HG03460 (cell line): Measurements from ENCODE around the gene HMG20B.

Source experiments
- ATAC-seq: cut with Tn5 transposase; IDR thresholded peaks from one replicate; pipeline ENCODE4 v1.9.1; 2021; ENCODE audit not compliant: unreplicated experiment

HMG20B gene

GRCh38 chr19:3536429-3537100 lies 36.2 kb upstream of the HMG20B start:
- no peak for ATAC-seq

DNA sequence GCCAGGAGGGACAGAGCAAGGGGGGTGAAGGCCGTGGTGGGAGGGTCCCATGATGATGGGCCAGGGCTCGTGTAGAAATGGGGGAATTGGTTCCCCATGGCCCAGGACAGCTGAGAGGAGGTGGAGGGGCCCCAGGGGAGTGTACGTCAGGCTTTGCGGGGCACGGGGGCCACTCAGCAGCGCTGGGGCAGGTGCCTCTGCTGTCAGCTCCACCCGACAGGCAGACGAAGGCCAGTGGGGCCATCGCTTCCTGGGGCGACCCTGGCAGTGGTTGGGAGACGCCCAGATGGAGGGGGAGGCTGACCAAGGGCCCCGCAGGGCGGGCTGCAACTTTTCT lies 35.7 kb upstream of the HMG20B start:
- ATAC-seq = no peak

DNA sequence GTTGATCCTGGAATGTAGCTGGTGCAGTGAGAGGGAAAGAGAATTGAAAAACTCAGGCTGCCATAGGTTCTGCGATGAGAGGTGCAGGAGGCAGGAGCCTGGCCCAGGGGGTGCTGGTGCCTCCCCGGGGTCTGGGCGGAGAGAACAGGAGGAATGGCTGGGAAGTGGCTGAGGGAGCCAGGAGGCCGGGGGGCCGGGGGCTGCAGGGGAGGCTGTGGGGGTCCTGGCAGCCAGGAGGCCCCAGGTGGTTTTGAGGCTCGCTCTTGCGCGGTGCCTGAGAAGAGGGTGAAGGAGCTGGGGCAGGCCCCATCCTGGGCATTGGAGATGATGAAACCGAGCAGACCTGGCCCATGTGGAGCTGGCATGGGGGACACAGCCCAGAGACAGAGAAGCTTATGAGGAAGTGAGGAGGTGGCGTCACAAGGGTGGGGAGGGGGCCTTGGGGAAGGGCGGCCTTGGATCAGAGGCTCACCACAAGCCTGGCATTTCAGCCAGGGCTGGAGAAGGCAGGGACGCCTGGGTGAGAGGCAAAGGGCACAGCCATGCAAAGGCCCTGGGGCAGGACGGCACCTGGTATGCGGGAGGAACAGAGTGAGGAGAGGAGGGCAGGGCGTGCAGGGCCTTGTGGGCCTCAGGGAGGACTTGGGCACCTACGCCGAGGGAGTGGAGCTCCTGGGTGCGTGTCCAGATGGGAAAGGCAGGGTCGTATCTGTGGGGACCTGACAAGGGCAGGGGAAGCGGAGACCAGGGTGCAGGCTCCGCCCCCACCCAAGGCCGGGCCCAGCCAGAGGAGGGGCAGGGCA lies 35.1 kb upstream of the HMG20B start:
- ATAC-seq = no peak

GRCh38 chr19:3538258-3538929 lies 34.4 kb upstream of the HMG20B start:
- no peak for ATAC-seq

DNA sequence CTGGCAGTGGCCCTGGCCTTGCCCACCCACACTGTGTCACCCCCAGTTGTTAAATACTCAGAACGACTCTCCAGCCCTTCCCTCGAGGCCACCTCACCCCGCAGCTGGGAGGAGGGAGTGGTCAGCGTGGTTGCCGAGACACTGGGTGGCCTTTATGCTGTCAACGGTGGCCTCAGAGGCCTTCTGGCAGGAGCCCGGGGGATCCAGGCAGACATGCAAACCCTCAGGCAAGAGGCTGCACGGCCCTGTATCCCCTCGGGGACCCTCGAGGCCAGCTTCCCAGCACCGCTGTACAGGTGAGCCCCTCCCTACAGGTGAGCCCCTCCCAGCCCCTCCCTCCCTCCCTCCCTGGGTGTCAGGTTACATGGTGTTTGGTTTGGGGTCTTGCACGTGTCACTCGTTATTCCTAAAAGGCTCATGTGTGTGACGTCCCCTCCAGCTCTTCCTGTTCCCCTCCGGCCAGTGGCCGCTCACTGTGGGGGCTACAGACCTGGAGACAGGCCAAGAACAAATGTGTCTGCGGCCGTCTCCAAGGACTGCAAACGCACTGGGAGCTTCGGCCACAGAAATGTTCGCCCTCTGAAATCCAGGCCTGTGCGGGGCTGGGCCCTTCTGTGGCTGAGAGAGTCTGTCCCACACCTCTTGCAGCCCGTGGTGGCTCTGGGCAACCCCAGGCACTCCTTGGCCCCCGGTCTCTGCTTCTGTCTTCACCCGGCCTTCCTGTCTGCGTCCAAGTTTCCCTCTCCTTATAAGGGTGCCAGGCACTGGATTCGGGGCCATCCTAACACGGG lies 33.6 kb upstream of the HMG20B start, which contains the start of gene TEKTIP1:
Gene TEKTIP1 (plus strand): TSS at position 210 of the 791 bp plus-strand sequence. CDS start 4 bp downstream, at position 214.
- ATAC-seq = no peak

DNA sequence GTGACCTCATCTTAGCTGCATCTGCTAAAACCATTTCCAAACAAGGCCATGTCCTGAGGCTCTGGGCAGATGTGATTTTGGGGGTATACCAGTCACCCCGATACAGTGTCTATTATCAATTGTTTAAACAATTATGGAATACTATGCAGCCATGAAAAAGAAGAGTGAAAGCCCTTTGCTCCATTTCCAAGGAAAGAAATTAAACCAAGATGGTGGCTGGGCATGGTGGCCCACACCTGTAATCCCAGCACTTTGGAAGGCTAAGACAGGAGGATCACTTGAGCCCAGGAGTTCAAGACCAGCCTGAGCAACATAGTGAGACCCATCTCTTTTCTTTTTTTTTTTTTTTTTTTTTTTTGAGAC lies 33.0 kb upstream of the HMG20B start:
- ATAC-seq = no peak

- ATAC-seq = no peak
These were observed 29.3 kb upstream of the HMG20B start for GRCh38 chr19:3543150-3544057.

DNA sequence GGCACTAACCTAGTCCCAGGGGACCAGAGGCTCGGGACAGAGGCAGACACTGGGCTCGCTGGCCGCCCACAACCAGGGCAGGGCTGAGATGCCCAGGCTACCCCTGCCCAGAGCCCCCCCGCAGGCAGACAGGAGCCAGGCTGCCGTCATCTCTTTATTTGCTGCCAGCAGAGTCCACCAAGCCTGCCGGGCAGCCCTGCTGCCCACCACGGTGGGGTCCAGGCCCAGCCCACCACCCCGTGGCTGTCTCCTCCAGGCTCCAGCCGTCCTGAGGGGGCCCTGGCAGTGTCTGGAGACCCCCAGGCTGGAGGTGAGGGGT lies 28.7 kb upstream of the HMG20B start:
- no peak for ATAC-seq

DNA sequence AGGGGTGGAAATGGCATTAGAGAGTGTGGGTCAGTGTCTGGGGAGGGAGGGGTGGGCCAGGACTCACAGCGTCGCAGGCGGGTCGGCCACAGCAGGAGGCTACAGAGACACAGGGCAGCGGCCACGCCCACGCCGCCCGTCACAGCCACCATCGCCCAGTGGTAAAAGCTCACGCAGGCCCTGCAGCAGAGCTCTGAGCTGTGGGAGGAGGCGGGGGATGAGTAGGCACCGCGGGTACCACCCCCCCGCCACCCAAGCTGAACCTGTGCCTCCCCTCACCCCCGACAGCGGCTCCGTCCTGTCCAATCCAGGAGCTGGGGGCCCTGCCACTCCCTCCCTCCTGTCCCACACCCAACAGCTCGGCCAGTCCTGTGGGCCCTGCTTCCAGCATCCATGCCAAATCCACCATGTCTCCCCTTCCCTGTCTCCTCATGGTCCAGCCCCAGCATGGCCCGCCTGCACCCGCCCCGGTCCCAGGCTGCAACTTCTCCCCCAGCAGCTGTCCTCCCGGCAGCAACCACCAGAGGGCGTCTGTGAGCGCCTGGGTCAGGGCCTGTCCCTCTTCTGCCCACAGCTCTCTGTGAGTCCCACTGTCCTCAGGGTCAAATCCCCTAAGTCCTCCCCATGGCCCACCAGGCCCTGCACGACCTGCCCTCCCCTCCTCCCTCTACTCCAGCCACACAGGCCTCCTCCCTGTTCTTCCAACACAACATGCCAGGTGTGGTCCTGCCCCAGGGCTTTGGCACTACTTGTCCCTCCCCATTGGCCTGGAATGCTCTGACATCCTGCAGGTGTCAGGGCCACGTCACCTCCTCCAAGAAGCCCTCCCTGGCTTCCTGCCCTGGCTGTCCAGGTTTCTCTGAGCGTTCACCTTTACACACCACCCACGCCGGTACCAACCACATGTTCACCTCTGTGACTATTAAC lies 27.7 kb upstream of the HMG20B start:
- no peak for ATAC-seq

DNA sequence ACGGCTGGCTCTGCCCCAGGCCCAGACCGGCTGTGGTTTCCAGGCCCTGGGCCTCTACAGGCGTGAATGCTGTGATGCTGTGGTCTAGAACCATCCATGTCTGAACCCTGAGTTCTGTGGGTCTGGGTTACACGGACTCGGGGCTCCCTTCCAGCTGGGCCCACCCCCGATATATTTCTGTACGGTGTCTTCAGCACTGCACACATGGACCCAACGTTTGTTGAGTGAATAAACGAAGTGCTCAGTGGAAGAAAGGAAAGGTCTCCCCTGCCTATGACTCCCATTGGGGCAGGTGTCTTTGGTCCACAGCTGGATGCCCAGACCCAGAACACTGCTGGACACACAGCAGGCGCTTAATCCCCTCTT lies 27.1 kb upstream of the HMG20B start:
- ATAC-seq = no peak

DNA sequence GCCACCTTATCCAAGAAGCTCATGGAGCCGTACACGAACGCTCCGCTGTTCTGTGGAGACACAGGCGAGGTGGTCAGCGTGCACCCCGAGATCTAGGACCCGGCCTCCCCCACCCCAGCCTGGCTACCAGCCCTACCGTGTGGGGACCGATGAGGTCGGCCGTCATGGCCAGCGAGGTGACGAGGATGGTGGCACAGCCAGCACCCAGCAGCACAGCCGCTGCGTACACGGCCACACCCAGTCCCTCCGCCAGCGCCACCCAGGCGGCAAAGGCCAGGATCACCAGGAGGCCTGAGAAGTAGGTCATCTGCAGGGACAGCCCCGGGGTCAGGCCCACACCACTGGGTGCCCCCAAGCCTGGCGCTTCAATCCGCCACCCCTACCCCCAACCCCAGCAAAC lies 26.6 kb upstream of the HMG20B start:
- no peak for ATAC-seq

DNA sequence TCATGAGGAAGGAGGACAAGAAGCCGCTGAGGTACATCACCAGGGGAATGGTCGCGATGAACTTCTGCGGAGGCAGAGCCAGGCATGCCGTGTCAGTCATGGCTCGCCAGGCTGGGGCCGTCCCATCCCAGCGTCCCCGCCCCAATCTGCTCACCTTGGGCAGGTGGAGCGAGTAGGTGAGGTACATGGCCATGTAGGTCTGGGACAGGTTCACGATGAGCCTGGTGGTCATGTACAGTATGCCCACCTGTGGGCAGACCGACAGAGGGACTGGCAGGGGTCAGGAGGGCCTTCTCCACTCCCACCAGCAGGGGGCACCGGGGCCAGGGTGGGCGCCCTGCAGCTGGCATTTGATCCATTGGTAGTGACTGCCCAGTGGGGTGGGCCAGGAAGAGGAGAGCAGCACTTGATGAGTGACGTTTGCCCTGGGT lies 25.4 kb upstream of the HMG20B start:
- no peak for ATAC-seq

DNA sequence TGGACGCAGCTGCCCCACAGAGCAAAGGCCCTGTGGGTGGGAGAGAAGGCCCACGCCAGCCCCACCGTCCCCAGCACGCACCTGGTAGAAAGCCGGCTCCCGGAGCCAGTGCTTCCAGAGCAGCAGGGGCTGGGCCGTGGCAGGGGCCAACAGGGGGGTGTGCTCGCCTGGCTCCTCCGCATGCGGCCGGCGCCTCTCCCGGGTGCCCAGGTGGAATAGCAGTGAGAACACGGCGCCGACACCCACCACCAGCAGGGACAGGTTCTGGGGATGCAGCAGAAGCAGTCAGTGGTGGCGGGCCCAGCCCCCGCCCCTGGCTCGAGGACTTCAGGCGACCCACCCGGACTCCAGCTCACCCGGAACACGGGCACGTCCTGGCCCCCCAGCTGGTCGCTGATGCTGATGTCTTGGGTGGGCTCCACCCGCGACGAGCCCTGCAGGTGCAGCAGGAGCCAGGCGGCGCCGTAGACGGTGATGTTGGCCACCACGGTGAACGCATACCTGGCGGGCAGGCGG lies 24.9 kb upstream of the HMG20B start:
- no peak for ATAC-seq

DNA sequence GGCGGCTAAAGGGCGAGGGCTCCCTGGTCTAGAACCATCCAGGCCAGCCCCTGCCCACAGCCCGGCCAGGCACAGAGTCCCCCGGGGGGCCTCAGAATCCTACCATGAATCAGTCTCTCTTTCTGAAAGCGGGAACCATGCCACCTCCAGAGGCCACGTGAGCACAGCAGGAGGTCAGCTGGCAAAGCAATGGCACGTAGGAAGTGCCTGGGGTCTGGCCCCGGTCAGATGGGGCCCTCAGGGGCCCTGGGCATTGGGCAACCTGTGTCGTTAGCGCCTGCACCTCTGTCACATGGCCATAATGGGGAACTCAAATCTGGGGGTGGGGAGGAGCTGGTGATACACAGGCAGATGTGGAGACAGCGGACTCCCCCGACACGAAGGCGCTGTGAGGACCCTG lies 24.1 kb upstream of the HMG20B start:
- no peak for ATAC-seq

DNA sequence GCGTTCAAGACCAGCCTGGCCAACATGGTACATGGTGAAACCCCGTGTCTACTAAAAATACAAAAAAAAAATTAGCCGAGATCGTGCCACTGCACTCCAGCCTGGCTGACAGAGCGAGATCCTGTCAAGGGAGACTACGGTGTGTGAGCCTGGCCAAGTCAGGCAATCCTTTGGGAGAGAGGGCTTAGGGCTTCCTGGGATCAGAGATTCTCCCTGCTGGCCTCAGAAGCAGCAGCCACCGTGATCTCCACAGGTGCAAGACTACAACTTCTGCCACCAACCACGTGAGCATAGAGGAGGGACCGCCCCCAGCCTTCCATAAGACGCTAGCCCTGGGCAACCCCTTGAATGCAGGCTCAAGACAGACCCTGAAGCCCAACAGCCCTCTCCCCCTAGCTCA lies 22.9 kb upstream of the HMG20B start:
- no peak for ATAC-seq

DNA sequence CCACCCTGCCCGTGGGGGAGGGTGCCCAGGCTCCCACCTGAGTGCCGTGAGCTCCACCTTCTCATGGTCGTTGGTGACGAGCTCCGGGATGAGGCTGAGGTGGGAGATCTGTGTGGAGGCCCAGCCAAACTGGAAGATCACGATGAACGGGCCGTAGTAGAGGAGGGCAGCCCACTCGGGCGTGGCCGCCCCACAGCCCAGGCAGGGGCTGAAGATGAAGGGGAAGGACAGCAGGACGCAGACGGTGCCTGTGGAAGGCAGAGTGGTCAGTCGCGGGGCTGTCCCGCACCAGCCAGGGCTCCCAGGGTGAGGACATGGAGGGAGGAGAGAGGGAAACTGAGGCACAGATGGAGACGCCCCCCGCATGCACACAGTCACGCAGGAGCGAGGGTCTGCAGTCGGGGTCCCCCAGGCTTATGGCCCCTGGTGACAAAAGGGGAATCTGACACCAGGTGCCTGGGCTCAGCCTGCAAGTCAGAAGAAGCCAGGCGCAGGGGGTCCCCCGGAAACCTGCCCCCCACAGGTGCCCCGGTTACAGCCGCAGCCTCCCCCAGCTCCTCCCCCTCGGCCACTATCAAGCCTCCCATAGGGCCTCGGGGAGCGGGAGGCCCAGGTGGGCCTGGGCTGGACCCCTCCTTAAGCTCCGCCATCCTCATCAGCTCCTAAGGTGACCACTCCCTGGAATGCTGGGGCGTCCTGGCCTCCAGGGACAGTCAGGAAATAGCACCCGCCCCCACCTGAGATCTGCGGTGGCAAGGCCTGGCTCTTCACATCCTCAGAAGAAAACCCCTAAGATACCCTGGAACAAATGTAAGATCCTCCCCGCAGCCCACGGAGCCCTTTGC lies 21.6 kb upstream of the HMG20B start:
- no peak for ATAC-seq

GRCh38 chr19:3551792-3552095 lies 21.0 kb upstream of the HMG20B start:
- ATAC-seq = no peak

- no peak for ATAC-seq
These were observed 18.3 kb upstream of the HMG20B start for GRCh38 chr19:3554254-3555083.
